Gastrocnemius medialis (tissue), 4 donors: ENCODE data around the gene SLC50A1. TPM values are rescaled to one million over a fixed set of nuclear protein-coding genes. Genes with fewer than 3 reads are reported as not detected.

Experiments used
- ATAC-seq, 2 donors: fragments of 150-250 bp; one replicate each; pipeline ENCODE4 v1.9.1; 2016
- DNase-seq, 2 donors: peaks; one replicate each; pipeline ENCODE4 v3.0.0-alpha.2; 2019
- H3K27ac ChIP-seq, 4 donors: fragments of 200-600 bp; sonication (generic); 1 replicate in 1 of 4; 2 replicates in 3 of 4; pipeline ENCODE4 v1.5.1; 2016 to 2018; ENCODE audit warnings: mild to moderate bottlenecking in 2 of 4, moderate library complexity in 1 of 4
- H3K27me3 ChIP-seq, 3 donors: fragments of 200-600 bp; sonication (generic) in 2 of 3; 1 replicate in 1 of 3; 2 replicates in 2 of 3; pipeline versions ENCODE4 v1.5.1 to v1.6.0; 2016 to 2019; ENCODE audit warnings: mild to moderate bottlenecking in 1 of 3, moderate library complexity in 1 of 3
- H3K36me3 ChIP-seq, 2 donors: fragments of 200-600 bp; sonication (generic) in 1 of 2; one replicate each; pipeline ENCODE4 v1.5.1; 2017 to 2018
- H3K4me1 ChIP-seq, 2 donors: fragments of 200-600 bp; sonication (generic) in 1 of 2; one replicate each; pipeline ENCODE4 v1.5.1; 2016 to 2017; ENCODE audit warnings: mild to moderate bottlenecking in 2 of 2
- H3K4me3 ChIP-seq, 4 donors: fragments of 200-600 bp; sonication (generic) in 3 of 4; 1 replicate in 1 of 4; 2 replicates in 3 of 4; pipeline ENCODE4 v1.5.1; 2016 to 2019; ENCODE audit warnings: mild to moderate bottlenecking in 2 of 4
- H3K9me3 ChIP-seq, 3 donors: fragments of 200-600 bp; sonication (generic) in 2 of 3; 1 replicate in 1 of 3; 2 replicates in 2 of 3; pipeline ENCODE4 v1.5.1; 2016 to 2019
- CTCF ChIP-seq, 5 experiments: fragments of 450-650 bp in 3 of 5; fragments of 200-600 bp in 2 of 5; sonication (generic) in 2 of 5; IDR thresholded peaks in 4 of 5; conservative IDR thresholded peaks in 1 of 5; 1 replicate in 4 of 5; 2 replicates in 1 of 5; pipeline ENCODE4 v1.5.1; 2016 to 2019; ENCODE audit warnings: antibody characterized with exemption in 5 of 5, mild to moderate bottlenecking in 3 of 5, moderate library complexity in 3 of 5
- POLR2A ChIP-seq, 2 donors: fragments of 450-650 bp; IDR thresholded peaks; one replicate each; pipeline ENCODE4 v1.6.1; 2017; ENCODE audit warnings: antibody characterized with exemption in 2 of 2, mild to moderate bottlenecking in 2 of 2, moderate library complexity in 2 of 2
- in situ Hi-C, 4 donors: fragments of 200-750 bp; cut with MboI; loops; one replicate each; pipeline versions ENCODE4 v1.15.0 to v1.8.0; 2017; ENCODE audit warnings: low sequenced_read_pairs in 4 of 4
- intact Hi-C: fragments of 100-400 bp; cut with DNase I; formaldehyde crosslinking; loops from one replicate; pipeline ENCODE4 v1.15.1; 2023; ENCODE audit warnings: low total_unique reads
- total RNA-seq, 4 donors: library from RNA; depleted of rRNA; stranded (reverse); fragments of >200 nt; gene quantifications; one replicate each; pipeline versions ENCODE4 v1.1.0 to v1.2.3, GENCODE V29; 2016

Gene SLC50A1
- total RNA-seq, 4 donors from 2014 or later = 3.5 to 11.4 (median 8.2) TPM

GRCh38 chr1:155094622-155094948 lies 41.1 kb upstream of the SLC50A1 start:
- Histone ChIP-seq H3K27me3 (no peaks in the 10 kb centered on the region), H3K4me1 (peaks cover 12 to 13% of the 10 kb centered on the region in 2 donors), H3K27ac (peak overlapping the region in 1 of 4 donors; percentile 55), H3K9me3 (no peaks in the 10 kb centered on the region), H3K36me3 (no peaks in the 10 kb centered on the region), H3K4me3 (no peak overlapping the region)
- ATAC-seq (no peak), DNase-seq (no peak)
- in situ Hi-C loops (loop anchor here (5.0 kb wide), 1 partner anchor 73 kb away; no protein-coding TSS in a partner anchor), intact Hi-C loops (no loop called here)
- TF ChIP-seq CTCF (IDR thresholded peaks at IDR 0.05 in 4 of 5, conservative IDR thresholded peaks at IDR 0.05 in 1 of 5) = no peak
- TF ChIP-seq POLR2A (IDR thresholded peaks at IDR 0.05) = no peak

DNA sequence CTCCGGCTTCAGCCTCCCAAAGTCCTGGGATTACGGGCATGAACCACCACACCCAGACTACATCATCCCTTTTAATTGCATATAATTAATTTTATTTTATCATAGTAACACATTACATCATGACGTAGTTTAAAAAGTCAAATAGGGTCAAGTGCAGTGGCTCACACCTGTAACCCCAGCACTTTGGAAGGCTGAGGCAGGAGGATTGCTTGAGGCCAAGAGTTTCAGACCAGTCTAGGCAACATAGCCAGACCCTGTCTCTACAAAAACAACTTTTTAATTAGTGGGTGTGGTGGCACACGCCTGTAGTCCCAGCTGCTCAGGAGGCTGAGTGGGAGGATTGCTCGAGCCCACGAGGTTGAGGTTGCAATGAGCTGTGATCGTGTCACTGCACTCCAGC lies 36.3 kb upstream of the SLC50A1 start:
- Histone ChIP-seq H3K4me1 (peaks cover 0 to 4% of the 10 kb centered on the region in 2 donors), H3K9me3 (no peaks in the 10 kb centered on the region), H3K4me3 (no peak overlapping the region), H3K27me3 (no peaks in the 10 kb centered on the region), H3K36me3 (no peaks in the 10 kb centered on the region), H3K27ac (no peak overlapping the region)
- no peak for TF ChIP-seq POLR2A (IDR thresholded peaks at IDR 0.05)
- TF ChIP-seq CTCF (IDR thresholded peaks at IDR 0.05 in 4 of 5, conservative IDR thresholded peaks at IDR 0.05 in 1 of 5) = no peak
- intact Hi-C loops = no loop called here
- in situ Hi-C loops = no loop called here
- DNase-seq (no peak), ATAC-seq (no peak)

DNA sequence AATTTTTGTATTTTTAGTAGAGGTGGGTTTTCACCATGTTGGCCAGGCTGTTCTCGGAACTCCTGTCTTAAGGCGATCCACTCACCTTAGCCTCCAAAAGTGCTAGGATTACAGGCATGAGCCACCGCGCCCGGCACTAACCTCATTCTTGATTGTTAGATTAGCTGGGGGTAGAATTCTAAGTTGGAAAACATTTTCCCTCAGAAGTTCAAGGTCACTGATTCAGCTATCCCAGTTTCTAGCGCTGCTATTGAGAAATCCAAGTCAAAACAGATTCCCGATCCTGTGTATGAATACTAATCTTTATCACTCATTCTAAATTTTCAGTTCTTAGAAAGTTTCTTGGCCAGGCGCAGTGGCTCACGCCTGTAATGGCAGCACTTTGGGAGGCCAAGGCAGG lies 32.3 kb upstream of the SLC50A1 start:
- Histone ChIP-seq H3K4me1 (peaks cover 7 to 13% of the 10 kb centered on the region in 2 donors), H3K27ac (no peak overlapping the region), H3K36me3 (no peaks in the 10 kb centered on the region), H3K9me3 (no peaks in the 10 kb centered on the region), H3K4me3 (no peak overlapping the region), H3K27me3 (no peaks in the 10 kb centered on the region)
- ATAC-seq (no peak), DNase-seq (no peak)
- intact Hi-C loops = no loop called here
- TF ChIP-seq POLR2A (IDR thresholded peaks at IDR 0.05) (no peak), CTCF (IDR thresholded peaks at IDR 0.05 in 4 of 5, conservative IDR thresholded peaks at IDR 0.05 in 1 of 5) (no peak)
- in situ Hi-C loops = no loop called here

DNA sequence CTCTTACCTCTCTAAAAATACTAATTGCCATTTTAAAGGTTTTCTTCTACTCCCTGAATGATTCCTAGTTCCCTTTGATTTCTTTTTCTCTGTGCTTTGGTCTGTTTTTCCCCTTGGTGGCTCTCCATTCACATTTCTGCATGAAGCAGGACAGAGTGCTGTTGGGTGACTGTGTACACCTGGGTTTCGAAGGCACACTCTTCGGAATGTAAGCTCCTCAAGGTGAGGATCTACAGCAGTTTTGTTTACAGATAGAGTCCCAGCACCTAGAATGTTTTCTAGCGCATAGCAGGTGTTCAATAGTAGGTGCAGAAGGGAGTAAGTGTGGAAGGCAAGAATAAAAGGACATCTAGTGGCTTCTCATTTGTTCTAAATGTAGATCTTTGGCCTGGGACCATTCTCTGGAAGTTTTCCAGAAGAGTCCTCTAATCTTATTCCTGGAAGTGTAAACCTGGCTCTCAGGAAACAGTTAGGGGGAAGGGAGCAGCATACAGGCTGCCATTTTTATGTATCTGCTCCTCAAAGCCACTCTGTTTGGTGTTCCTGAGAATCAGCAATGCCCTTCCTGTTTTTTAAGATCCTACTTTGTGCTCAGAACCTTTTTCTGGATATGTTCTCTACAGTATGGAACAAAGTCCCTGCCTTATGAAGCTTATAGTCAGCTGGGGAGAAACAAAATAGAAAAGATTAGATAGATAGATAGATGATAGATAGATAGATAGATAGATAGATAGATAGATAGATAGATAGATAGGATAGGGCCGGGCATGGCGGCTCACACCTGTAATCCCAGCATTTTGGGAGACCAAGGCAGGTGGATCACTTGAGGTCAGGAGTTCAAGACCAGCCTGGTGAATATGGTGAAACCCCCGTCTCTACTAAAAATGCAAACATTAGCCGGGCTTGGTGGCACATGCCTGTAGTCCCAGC lies 30.8 kb upstream of the SLC50A1 start:
- TF ChIP-seq CTCF (IDR thresholded peaks at IDR 0.05 in 4 of 5, conservative IDR thresholded peaks at IDR 0.05 in 1 of 5) (no peak), POLR2A (IDR thresholded peaks at IDR 0.05) (no peak)
- H3K27ac ChIP-seq = peak overlapping the region in 3 of 4 donors; percentile 3 to 48 (median 39)
- intact Hi-C loops = no loop called here
- H3K4me3 ChIP-seq = peak overlapping the region in 1 of 4 donors; percentile 6
- peaks cover 7 to 13% of the 10 kb centered on the region in 2 donors for H3K4me1 ChIP-seq
- H3K36me3 ChIP-seq = no peaks in the 10 kb centered on the region
- H3K27me3 ChIP-seq = no peaks in the 10 kb centered on the region
- no peak for DNase-seq
- in situ Hi-C loops = no loop called here
- H3K9me3 ChIP-seq = no peaks in the 10 kb centered on the region
- peak in 1 of 2 donors; percentile 35 for ATAC-seq
